ENCODE results near the gene SNX6.
A peak's percentile ranks its signal among the peaks of the same experiment; 100 is the strongest.

Gene SNX6

GRCh38 chr14:34633742-34634141 is 3.8 kb upstream of the SNX6 start:
- DNase-seq: no peak

GRCh38 chr14:34632411-34632978 is 2.5 kb upstream of the SNX6 start:
- DNase-seq: no peak

- no peak for DNase-seq
These were observed 648 bp downstream of the SNX6 start for GRCh38 chr14:34629344-34629656.

- DNase-seq: no peak
These were observed 1.2 kb downstream of the SNX6 start for GRCh38 chr14:34628681-34629135.

- no peak for DNase-seq
These were observed 6.4 kb downstream of the SNX6 start for GRCh38 chr14:34623506-34623905.

DNA sequence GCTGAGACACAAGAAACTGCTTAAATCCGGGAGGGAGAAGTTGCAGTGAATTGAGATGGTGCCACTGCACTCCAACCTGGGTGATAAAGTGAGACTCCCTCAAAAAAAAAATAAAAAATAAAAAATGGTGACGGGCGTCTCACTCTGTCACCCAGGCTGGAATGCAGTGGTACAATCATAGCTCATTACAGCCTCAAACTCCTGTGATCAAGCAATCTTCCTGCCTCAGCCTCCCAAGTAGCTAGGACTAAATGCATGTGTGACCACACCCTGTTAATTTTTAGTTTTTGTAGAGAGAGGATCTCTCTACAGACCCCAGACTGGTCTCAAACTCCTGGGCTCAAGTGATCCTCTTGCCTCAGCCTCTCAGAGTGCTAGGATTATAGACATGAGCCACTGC is 9.1 kb downstream of the SNX6 start:
- no peak for DNase-seq

- no peak for DNase-seq
These were observed 9.8 kb downstream of the SNX6 start for GRCh38 chr14:34620115-34620514.

DNA sequence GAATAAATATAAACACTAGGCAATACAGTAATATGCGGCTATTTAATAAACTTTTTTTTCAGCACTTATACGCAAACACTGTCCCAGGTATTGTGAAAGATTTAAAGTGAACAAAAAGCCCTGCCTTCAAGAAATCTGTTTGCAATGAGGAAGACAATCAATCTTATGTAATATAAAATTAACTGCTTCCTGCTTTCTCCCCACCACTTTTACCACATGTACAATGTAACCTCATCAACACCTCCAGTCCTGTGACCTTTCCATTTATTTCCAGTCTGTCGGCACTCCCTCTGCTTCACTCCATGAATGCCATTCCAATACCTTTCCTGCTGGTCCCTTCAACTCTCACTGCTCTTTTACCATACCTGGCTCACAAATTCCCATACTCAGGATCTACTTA is 10.5 kb downstream of the SNX6 start:
- peak; percentile 77 to 81 for DNase-seq

GRCh38 chr14:34616360-34616759 is 13.6 kb downstream of the SNX6 start:
- no peak for DNase-seq

DNA sequence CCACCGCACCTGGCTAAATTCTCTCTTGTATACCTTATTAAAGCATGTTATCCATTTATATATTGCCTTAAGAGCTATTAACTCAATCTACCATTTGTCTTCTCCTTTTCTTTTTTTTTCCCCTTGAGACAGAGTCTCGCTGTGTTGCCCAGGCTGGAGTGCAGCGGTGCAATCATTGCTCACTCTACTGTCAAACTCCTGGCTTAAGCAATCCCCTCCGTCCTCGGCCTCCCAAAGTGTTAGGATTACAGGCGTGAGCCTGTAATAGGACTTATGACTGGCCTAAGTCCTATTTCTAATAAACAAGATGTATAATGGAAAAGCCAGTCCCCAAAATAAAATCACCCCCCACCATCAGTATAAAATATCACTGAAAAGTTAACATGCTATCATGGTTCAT is 14.4 kb downstream of the SNX6 start:
- DNase-seq: no peak

DNA sequence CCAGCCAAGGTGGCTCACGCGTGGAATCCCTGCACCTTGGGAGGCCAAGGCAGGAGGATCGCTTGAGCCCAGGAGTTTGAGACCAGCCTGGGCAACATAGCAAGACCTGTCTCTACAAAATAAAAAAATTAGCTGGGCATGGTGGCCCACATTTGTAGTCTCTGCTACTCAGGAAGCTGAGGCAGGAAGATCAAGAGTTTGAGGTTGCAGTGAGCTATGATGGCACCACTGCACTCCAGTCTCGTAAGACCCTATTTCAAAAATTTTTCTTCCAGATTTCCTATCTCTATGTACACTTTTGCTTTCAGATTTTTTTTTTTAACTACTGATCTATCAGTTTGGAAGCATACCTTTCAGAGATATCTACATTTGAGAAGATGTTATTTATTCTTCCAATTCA is 15.3 kb downstream of the SNX6 start:
- no peak for DNase-seq

- DNase-seq: no peak
These were observed 19.8 kb downstream of the SNX6 start for GRCh38 chr14:34610101-34610500.

DNA sequence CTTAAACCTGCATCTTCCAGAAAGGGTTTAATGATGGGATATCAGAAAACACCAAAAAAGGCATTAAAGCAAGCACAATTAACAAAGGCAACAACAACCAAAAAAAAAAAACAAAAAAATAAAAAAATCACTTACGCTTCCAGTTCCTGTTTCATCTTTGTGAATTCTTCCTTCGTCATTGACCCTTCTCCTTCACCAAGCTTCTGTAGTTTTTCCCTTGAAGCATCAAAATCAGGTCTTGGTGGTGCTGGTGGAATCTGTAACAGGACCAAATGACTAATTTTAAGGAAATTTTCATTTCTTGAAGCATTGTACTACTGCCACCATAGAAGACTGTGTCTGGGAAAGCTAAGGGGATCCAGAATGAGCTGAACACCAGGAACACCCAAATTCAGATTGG is 24.5 kb downstream of the SNX6 start:
- DNase-seq: no peak

GRCh38 chr14:34604995-34605394 is 25.0 kb downstream of the SNX6 start:
- DNase-seq: peak; percentile 63 to 64

- no peak for DNase-seq
These were observed 33.1 kb downstream of the SNX6 start for GRCh38 chr14:34596891-34597290.

DNA sequence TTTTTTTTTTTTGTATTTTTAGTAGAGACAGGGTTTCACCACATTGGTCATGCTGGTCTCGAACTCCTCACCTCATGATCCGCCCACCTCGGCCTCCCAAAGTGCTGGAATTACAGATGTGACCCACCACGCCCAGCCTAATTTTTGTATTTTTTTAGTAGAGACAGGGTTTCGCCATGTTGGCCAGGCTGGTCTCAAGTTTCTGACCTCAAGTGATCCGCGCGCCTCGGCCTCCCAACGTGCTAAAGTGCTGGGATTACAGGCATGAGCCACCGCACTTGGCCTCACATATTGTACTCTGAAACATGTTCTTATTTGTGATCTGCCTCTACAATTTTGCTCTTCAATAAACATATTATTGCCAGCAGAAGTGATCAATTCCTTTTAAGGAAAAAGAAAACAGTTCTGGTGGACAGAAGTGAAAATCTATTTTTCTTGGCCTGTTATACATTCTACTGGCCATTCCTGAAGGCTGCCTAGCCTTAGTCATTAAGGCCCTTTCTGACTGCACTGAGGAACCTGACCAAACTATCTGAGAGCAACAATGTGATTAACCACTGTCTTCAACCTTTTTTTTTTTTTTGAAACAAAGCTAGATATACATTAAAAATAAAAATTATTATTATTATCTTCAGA is 36.1 kb downstream of the SNX6 start:
- no peak for DNase-seq

- no peak for DNase-seq
These were observed 37.3 kb downstream of the SNX6 start for GRCh38 chr14:34592623-34593022.

DNA sequence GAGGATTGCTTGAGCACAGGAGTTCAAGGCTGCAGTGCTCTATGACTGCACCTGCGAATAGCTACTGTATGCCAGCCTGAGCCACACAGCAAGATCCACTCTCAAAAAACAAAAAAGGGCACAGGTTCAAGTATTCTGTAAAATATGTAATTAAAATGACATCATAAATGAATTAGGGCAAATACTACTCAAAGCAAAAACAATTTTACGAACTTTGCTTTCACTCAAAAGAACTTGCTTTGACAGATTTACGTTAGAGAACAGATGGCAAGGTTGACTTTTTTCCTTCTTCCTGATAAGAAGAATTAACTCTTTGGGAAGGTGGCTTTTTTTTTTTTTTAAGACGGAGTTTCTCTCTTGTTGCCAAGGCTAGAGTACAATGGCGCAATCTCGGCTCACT is 46.4 kb downstream of the SNX6 start:
- DNase-seq: no peak

DNA sequence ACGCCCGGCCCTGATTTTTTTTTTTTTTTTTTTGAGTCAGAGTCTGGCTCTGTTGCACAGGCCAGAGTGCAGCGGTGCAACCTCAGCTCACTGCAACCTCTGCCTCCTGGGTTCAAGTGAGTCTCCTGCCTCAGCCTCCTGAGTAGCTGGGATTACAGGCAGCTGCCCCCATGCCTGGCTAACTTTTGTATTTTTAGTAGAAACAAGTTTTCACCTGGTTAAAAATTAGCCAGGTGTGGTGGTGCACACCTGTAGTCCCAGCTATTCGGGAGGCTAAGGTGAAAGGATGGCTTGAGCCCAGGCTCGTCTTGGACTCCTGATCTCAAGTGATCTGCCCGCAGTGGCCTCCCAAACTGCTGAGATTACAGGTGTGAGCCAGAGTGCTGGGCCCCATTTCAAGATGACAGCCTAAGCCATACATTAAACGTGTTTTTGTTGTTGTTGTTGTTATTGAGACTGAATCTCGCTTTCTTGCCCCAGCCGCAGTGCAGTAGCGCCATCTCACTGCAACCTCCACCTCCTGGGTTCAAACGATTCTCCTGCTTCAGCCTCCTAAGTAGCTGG is 47.7 kb downstream of the SNX6 start:
- DNase-seq: no peak

- no peak for DNase-seq
These were observed 49.6 kb downstream of the SNX6 start for GRCh38 chr14:34580381-34580780.

GRCh38 chr14:34571771-34572170 is 58.2 kb downstream of the SNX6 start:
- no peak for DNase-seq

GRCh38 chr14:34569750-34570149 is 60.2 kb downstream of the SNX6 start:
- DNase-seq: no peak

DNA sequence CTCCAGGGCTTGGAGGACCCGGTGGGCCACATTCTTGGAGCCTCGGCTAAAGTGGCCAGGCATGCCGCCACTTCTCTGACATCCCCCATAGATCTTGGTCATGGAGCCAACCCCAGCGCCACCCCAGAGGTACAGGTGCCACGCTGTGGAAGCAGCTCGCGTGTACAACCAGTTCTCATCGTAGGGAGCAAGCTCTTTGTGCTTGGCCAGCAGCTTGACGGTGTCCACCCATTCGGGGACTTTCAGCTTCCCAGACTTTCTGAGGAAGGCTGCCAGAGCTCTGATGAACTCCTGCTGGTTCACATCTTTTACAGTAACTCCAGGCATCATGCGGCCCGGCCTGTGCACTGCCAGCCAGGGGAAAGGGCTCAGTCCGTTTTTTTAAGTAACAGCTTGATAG is 61.1 kb downstream of the SNX6 start:
- DNase-seq: no peak

- DNase-seq: no peak
These were observed 67.2 kb downstream of the SNX6 start for GRCh38 chr14:34562776-34563150.

Data from AML-193 (cell line).